HS-27A (cell line): ENCODE results near the gene OR8B12.

Experiments used
- DNase-seq: peaks from one replicate; pipeline ENCODE4 v3.0.0-alpha.2; 2012; ENCODE audit warnings: low read depth, missing footprints

The OR8B12 gene

DNA sequence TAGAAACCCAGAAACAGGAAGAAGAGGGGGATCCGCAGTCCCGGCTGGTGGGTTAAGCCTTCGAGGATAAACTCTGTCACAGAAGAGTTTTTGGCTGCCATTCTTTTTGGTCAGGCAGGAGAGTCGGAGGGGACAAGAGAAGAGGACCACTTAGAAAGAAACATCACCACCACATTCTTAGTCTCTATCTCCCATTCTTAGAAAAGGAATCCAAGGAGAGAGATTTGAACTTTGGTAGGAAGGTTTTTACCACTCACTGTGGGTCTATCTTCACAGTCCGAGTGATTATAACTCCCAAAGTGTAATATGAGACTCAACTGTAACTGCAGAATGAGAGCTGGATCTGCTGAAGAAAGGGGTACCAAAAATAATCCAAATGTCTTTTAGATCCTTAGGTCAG is at the start of gene OR8B12:
OR8B12 (minus strand) TSS at position 101 of the 400 bp plus-strand sequence; CDS start at position 101, 0 bp downstream.
- DNase-seq, result no peak

DNA sequence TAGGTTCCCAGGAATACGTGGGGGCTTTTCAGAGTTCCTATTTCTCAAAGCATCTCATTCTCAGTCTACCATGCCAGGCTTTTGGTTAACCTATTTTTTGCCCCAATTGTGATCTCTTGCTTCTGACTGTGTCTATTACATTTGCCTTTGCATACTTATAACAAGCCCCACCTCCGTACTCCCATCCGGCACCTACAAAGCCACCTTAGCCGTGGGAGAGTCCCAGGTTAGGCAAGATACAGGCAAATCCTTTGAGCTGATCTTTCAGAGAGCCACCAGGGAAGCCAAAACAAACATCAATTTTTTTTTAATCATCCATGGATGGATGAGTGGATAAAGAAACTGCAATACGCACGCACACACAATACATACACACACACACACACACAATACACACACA is 49.2 kb upstream of the OR8B12 start:
- DNase-seq, result no peak

GRCh38 chr11:124591430-124591829 is 48.0 kb upstream of the OR8B12 start:
- DNase-seq, result no peak

DNA sequence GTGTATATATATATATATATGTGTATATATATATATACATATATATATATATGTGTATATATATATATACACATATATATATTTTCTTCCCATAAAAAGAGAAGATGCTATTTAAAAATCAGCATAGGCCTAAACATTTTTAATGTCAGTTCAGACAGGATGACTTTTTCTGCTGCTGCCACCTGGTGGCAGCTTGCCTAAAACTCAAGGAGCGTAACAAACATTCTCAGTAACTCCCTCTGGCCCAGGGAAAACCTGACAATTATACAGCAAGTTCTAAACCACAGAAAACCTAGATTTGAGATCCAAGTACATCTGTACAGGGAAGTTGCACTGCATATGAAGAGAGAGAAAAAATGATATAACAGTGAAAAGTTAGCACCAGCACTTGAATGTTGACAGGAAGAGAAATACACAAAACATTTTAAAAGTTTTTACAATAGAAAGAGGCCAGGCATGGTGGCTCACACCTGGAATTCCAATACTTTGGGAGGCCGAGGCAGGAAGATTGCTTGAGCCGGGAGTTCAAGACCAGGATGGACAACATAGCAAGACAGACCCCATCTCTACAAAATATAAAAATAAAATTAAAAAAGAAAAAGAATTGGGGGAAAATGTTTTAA is 42.9 kb upstream of the OR8B12 start:
- no peak for DNase-seq

DNA sequence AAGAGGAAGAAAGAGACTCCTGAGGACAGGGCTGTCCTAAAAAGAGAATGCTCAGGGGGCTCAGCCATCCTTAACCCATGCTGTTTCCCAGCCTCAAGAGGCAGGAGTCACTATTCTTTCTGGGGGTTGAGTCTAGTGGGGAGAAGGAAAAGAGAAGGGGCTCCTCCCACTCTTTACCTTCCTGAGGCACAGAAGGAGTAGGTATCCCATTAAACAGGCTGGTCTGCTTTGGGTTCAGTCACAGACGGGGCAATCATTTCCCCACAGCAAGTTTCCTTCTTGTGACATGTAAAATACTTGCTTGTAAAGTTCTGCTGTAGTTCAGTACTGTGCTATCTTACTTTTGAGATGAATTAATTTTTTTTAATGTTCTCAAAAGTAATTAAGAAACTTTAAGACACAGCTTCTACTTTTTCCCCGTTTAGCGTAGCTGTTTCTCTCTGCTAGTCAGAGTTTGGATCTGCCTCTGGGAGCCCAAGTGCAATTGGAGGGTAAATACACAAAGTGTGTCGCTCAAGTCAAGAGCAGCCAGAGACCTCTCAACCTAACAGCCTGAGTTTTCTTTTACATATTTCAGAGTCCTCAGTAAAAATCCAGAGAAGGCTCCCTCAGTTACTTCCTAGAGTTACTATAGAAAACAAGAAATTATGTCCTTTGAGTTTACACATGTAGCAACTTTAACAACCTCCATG is 41.4 kb upstream of the OR8B12 start:
- no peak for DNase-seq

DNA sequence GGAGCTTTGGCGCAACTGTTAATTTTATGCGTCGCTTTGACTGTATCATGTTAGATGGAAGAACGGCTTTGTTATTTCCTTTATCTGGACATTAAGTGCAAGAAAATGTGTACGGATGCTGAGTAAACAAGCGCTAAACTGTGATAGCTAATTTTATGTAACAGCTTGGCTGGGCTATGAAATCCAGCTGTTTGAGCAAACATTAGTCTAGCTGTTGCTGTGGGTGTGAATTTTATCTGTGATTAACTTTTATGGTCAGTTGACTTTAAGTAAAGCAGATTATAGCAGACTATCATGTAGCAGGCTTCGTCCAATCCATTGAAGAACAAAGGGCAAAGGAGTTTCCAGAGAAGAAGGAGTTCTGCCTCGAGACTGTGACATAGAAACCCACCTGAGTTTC is 40.3 kb upstream of the OR8B12 start:
- no peak for DNase-seq

DNA sequence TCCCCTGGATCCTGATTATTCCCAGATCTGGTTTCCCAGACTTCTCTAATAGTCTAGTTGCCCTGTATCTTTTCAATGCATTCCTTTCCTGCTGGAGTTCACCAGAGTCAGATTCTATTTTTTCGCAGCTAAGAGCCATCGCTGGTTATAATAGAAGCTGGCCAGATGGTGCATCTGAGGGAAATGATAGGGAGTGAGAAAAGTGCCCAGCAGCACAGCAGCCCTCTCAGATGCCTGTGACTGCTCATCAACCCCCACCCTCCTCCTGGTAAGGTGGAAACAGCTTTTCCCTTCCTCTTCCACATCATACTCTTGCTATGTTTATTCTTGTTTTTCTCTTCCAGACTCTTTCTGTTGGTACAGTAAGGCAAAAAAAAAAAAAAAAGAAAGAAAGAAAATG is 39.1 kb upstream of the OR8B12 start:
- no peak for DNase-seq

GRCh38 chr11:124581817-124582216 is 38.4 kb upstream of the OR8B12 start:
- no peak for DNase-seq

DNA sequence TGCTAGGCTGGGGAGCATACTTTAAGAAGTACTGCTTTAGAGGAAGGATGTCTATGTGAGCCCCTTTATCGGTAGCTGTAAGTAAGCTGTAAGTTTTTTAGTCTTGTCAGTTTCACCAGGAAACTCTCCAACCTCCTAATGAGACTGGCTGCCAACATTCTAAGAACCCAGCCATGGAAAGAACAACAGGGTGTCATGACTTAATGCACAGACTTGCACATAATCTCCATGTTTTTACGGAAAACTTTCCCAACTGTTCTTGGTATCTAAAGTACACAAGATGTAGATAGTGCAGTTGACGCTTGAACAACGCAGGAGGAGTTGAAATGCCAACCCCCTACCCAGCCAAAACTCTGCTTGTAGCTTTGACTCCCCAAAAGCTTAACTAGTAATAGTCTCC is 35.3 kb upstream of the OR8B12 start:
- no peak for DNase-seq

GRCh38 chr11:124577716-124578427 is 34.4 kb upstream of the OR8B12 start:
- no peak for DNase-seq

GRCh38 chr11:124570160-124570559 is 26.7 kb upstream of the OR8B12 start:
- no peak for DNase-seq

DNA sequence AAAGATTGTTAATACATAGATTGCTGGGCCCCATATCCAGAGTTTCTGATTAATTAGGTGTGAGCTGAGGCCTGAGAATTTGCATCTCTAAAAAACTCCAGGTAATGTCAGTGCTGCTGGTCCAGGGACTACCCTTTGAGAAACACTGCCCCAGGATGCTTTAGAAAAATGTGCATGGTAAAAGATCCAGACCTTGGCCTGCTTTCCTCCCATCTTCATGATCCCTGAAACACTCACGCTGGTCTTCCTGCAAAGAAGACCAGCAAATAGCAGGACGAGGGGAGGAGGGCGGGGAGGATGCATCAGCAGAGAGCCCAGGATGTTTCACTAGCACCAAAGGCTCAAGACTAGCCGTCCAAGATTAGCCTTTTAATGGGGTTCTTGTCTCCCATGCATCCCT is 26.2 kb upstream of the OR8B12 start, which contains the start of gene OR8A1:
OR8A1 (plus strand) TSS at position 301 of the 400 bp plus-strand sequence. CDS start 123 bp downstream, outside the sequence.
- no peak for DNase-seq

DNA sequence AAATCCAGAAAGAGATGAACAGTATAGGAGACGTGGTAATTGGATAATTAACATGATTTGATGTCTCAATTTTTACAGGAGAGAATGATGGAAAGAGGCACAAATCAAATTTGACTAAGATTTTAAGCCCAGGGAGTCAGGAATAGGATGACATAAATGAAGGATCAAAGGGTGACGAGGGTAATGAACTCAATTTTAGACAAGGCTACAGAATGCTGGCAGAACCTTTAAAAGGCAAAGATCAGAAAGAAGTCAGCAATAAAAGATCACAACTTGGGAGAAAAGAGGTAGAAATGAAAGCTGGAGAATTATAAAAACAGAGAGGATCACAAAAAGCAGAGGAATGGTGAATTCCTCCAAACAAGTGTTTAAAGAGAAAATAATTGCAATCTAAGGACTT is 13.4 kb upstream of the OR8B12 start:
- DNase-seq, result no peak

DNA sequence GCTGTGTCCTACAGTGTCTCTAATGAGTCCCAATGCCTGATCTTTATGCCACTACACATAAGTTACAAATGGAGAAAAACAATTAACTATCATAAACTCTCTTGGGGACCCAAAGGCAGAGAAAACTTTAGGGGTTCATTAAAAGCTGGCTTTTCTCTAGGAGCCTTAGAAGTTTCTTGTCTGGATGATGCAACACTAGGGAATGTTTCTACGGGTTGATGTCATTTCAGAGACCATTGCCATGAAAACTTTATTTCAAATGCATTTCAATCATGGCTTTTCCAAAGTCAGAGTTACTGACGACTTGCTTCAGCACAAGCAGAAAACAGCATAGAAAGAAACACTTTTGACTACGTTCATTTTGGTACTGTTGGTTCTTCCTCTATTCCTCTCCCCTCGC is 8.5 kb upstream of the OR8B12 start:
- no peak for DNase-seq

DNA sequence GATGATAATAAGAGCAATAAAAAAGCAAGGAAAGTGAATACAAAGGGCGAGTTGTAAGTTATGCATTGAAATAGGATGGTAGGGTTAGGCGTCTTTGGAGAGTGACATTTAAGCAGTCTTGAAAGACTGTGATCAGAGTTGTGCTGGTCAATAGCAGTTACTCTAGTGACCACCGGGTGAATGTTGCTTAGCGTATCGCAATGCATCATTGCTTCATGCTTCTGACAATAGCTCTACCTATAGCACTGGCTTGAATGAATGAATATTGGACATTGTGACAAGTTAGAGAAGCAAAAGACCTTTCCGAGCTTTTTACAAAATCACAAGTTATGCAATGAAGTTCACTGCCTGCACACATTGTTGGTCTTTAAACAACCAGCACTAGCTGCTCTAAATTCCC is 7.7 kb upstream of the OR8B12 start:
- no peak for DNase-seq

DNA sequence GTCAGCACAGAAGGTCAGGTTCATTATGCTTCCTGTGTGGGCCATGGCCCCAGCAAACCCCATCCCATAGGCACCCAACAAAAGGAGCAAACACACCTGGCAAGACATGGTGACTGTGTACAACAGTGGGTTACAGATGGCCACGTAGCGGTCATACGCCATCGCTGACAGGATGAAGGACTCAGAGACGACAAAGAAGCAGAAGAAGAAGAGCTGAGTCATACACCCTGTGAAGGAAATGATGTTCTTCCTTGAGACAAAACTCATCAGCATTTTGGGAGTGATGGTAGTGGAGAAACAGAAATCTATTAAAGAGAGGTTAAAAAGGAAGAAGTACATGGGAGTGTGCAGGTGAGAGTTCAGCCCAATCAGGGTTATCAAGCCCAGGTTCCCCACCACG is 309 bp downstream of the OR8B12 start:
- DNase-seq, result no peak

DNA sequence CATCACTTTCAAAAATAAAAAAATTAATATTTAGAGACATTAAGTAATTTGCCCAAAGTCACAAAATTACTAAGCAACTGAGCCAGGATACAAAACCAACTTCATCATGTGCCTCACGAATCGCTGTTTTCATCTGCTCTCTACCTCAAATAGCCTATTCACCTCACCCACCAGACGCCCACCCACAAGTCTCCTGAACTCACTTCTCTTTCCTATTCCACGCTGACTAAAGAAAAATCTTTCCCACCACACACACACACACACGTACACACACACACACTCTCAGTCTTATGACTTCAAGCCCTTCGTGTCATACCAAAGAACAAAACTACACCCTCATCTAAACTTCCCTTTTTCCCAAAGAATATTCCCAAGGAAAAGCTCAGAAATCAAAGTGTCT is 2.2 kb downstream of the OR8B12 start:
- DNase-seq, result no peak

DNA sequence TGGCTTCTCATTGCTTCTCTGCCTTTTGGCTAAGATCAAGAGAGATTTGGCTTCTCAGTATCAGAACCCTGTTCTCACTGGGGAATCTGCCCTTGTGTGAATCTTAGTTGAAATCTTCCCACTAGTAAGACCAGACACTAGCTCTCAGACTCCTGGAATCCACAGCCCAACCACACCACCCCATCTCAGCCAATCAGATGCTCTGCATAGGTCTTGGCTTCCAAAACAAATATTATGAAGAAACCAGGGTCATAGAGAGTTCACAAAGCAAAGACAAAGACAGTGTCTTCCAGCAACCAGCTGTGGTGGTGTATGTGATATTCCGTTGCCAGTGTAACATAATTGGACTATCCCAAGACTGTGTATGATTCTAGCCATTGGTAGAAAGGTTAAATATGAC is 5.4 kb downstream of the OR8B12 start:
- DNase-seq, result no peak

DNA sequence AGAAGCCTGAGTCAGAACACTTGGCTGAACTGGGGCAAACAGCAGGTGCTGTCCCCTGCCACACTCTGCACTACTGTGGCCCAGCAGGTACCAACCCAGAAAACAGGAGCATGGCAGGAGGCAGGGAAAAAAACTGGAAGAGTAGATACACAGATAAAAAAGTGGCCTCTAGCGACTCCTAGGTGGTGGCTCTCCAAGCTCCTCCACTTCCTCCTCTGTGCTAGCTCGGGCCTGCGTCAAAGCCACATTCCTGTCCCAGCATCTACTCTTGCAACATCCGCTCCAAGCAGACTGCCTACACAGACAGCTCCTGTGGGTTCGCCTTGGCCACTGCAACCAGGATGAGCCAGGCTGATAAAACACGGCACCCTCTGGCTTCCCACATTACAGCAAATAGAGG is 6.9 kb downstream of the OR8B12 start:
- no peak for DNase-seq

DNA sequence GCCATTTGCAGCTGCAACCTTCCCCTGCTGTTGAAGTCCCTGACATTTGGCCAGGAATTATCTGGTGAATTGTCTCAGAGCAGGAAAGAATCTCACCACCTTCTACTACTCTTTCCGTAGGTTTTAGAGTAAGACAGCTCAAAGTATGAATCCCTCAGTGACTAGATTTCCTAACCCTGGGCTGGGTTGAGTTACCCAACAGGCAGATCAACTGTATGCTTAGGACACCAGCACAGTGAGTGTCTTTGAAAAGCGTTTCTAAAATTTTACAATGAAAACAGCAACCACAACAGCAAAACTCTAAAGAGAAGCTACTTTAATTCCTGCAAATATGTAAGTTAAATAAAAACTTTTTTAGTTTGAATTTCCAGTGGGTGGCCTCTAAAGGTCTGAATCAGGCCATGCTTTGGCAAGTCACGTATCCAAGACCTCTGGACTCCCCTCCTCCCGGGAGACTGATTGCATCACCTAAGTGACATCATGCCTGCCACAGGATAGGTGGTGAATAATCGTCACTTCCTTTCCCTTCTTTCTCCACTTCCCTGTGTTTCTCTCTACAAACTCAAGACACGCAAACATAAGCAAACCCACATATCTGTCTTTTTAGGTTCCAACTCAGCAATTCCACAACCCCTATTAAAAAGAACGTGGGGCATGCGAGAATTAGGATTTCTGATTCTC is 7.8 kb downstream of the OR8B12 start:
- no peak for DNase-seq

DNA sequence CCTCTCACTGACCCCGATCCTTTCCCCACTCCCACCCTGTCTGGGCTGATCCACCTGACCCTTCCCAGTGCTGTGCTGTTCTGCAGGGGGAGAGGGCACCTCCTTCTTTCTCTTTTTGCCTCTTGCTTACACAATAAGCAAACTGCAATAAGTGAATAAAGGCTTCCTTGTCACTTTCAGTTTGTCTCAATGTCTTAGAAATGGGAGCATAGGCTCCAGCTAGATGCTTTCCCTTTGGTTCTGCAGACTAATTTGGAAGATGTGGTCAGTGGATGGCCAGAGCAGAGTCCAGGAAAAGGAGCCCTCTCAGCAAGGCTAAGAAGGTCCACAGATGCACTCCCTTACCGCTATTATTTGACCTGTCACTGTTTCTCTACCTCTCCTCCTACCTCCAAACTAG is 9.4 kb downstream of the OR8B12 start:
- no peak for DNase-seq

DNA sequence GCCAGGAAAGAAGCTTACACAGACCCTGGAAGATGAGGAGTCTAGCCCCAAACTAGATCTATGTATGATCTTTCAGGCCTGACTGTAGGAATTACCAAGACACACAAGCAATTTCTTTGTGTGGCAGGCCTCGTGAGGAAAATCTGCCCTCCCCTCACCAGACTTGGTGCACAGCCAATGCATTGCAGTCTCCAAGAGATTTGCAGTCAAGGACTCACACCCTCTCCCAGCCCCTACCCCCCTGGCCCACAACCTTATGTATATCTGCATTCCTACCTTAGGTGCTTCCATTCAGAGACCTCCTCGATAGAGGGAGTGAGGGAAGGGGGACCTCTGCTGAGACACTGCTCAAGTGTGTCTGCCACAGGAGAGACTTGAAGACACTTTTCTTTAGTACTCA is 9.8 kb downstream of the OR8B12 start:
- DNase-seq, result no peak

GRCh38 chr11:124520550-124520854 is 23.0 kb downstream of the OR8B12 start:
- DNase-seq, result no peak
